ENCODE results near the gene RABL6.
"Not testable (repeated sequence)": the region's sequence is repeated elsewhere in the genome, so short reads cannot be mapped to it uniquely, and the experiment has no call there.

DNA sequence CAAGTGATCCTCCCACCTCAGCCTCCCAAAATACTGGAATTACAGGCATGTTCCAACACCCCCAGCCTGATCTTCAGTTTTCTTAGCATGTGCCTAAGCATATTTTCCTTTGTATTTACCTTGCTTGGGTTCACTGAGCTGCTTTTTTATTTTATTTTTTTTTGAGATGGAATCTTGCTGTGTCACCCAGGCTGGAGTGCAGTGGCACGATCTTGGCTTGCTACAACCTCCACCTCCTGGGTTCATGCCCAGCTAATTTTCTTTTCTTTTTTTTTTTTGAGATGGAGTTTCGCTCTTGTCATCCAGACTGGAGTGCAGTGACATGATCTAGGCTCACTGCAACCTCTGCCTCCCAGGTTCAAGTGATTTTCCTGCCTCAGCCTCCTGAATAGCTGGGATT is 61.9 kb downstream of the RABL6 start:
- TF ChIP-seq EZH2 (IDR thresholded peaks at IDR 0.05; ENCODE audit: low read length, missing control alignments): not testable (repeated sequence)
- TF ChIP-seq, protein P1, sequence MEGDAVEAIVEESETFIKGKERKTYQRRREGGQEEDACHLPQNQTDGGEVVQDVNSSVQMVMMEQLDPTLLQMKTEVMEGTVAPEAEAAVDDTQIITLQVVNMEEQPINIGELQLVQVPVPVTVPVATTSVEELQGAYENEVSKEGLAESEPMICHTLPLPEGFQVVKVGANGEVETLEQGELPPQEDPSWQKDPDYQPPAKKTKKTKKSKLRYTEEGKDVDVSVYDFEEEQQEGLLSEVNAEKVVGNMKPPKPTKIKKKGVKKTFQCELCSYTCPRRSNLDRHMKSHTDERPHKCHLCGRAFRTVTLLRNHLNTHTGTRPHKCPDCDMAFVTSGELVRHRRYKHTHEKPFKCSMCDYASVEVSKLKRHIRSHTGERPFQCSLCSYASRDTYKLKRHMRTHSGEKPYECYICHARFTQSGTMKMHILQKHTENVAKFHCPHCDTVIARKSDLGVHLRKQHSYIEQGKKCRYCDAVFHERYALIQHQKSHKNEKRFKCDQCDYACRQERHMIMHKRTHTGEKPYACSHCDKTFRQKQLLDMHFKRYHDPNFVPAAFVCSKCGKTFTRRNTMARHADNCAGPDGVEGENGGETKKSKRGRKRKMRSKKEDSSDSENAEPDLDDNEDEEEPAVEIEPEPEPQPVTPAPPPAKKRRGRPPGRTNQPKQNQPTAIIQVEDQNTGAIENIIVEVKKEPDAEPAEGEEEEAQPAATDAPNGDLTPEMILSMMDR (conservative IDR thresholded peaks at IDR 0.05 in 1 of 2, IDR thresholded peaks at IDR 0.05 in 1 of 2; ENCODE audit: low read depth in 1 of 2, low read length in 2 of 2): not testable (repeated sequence)
